Esophagus (tissue), 2 donors: Measurements from ENCODE around the gene SNRK. TPM values are rescaled to one million over a fixed set of nuclear protein-coding genes. Genes with fewer than 3 reads are reported as not detected.

ENCODE experiments used
- H3K27ac ChIP-seq, 2 donors: one replicate each; pipeline ENCODE4 v1.5.1; 2013; ENCODE audit warnings: low read depth in 2 of 2, mild to moderate bottlenecking in 2 of 2, inconsistent platforms in 1 of 2, low read length in 1 of 2, moderate library complexity in 1 of 2
- H3K27me3 ChIP-seq, 2 donors: one replicate each; pipeline ENCODE4 v1.6.1; 2013; ENCODE audit warnings: low read length in 2 of 2, control low read depth in 1 of 2, mild to moderate bottlenecking in 1 of 2; ENCODE audit not compliant: insufficient read depth in 2 of 2, control insufficient read depth in 1 of 2
- H3K36me3 ChIP-seq, 2 donors: one replicate each; pipeline ENCODE4 v1.6.1; 2013; ENCODE audit warnings: low read length in 1 of 2; ENCODE audit not compliant: control insufficient read depth in 2 of 2, insufficient read depth in 2 of 2
- H3K4me1 ChIP-seq, 2 donors: one replicate each; pipeline ENCODE4 v1.6.1; 2013; ENCODE audit warnings: low read length in 1 of 2; ENCODE audit not compliant: control insufficient read depth in 2 of 2, insufficient read depth in 2 of 2
- H3K4me3 ChIP-seq, 2 donors: one replicate each; pipeline ENCODE4 v1.5.1; 2013; ENCODE audit warnings: low read length in 2 of 2, mild to moderate bottlenecking in 2 of 2, low read depth in 1 of 2, moderate library complexity in 1 of 2
- H3K9me3 ChIP-seq, 2 donors: one replicate each; pipeline ENCODE4 v1.6.1; 2013; ENCODE audit warnings: mild to moderate bottlenecking in 2 of 2, low read depth in 1 of 2, low read length in 1 of 2, moderate library complexity in 1 of 2; ENCODE audit not compliant: control insufficient read depth in 2 of 2, insufficient read depth in 1 of 2
- WGBS, 2 donors: extraction: QIAGEN DNeasy Blood & Tissue Kit; methylation state at CpG; one replicate each; pipeline ENCODE4 v1.1.7; 2013; 5-methylcytosine and 5-hydroxymethylcytosine counted together
- polyA plus RNA-seq, 2 donors: library from polyadenylated mRNA; stranded (reverse); fragments of 200-250 nt; gene quantifications; one replicate each; pipeline ENCODE4 v1.2.3, GENCODE V29; 2013
- donor health status: healthy with polysubstance abuse.
- donor health status: Bipolar disorder and iron deficiency.

Gene SNRK
- polyA plus RNA-seq, 2 donors = 11.1 to 11.3 TPM

GRCh38 chr3:43361077-43361476 lies 74.7 kb downstream of the SNRK start:
- Histone ChIP-seq H3K36me3 (peaks cover 0 to 12% of the 10 kb centered on the region in 2 donors), H3K9me3 (no peaks in the 10 kb centered on the region), H3K4me3 (no peak overlapping the region), H3K27ac (no peak overlapping the region), H3K27me3 (no peaks in the 10 kb centered on the region), H3K4me1 (peaks cover 0 to 2% of the 10 kb centered on the region in 2 donors)
- 74 to 77% methylated on average over 5 of the region's 5 CpGs for WGBS, 2 donors

GRCh38 chr3:43362183-43362582 lies 75.8 kb downstream of the SNRK start:
- no peak overlapping the region for H3K4me3 ChIP-seq
- 93 to 97% methylated on average over 4 of the region's 4 CpGs for WGBS, 2 donors
- peaks cover 0 to 12% of the 10 kb centered on the region in 2 donors for H3K36me3 ChIP-seq
- no peak overlapping the region for H3K27ac ChIP-seq
- no peaks in the 10 kb centered on the region for H3K27me3 ChIP-seq
- peaks cover 0 to 9% of the 10 kb centered on the region in 2 donors for H3K4me1 ChIP-seq
- H3K9me3 ChIP-seq = no peaks in the 10 kb centered on the region

- Histone ChIP-seq H3K27ac (no peak overlapping the region), H3K27me3 (no peaks in the 10 kb centered on the region), H3K4me1 (peaks cover 0 to 9% of the 10 kb centered on the region in 2 donors), H3K9me3 (no peaks in the 10 kb centered on the region), H3K4me3 (no peak overlapping the region), H3K36me3 (peaks cover 0 to 12% of the 10 kb centered on the region in 2 donors)
- 93 to 94% methylated on average over 6 of the region's 6 CpGs for WGBS, 2 donors
These were observed 76.6 kb downstream of the SNRK start for GRCh38 chr3:43362961-43363360.

GRCh38 chr3:43363621-43364266 lies 77.4 kb downstream of the SNRK start:
- Histone ChIP-seq H3K36me3 (peaks cover 0 to 12% of the 10 kb centered on the region in 2 donors), H3K27ac (no peak overlapping the region), H3K4me3 (no peak overlapping the region), H3K9me3 (no peaks in the 10 kb centered on the region), H3K27me3 (no peaks in the 10 kb centered on the region), H3K4me1 (peaks cover 0 to 9% of the 10 kb centered on the region in 2 donors)
- 79 to 82% methylated on average over 23 to 26 of the region's 26 CpGs for WGBS, 2 donors

- WGBS, 2 donors = 98% methylated on average over 14 of the region's 14 CpGs
- Histone ChIP-seq H3K4me3 (no peak overlapping the region), H3K27ac (no peak overlapping the region), H3K36me3 (peaks cover 0 to 14% of the 10 kb centered on the region in 2 donors), H3K9me3 (peaks cover 0 to 1% of the 10 kb centered on the region in 2 donors), H3K4me1 (peaks cover 0 to 12% of the 10 kb centered on the region in 2 donors), H3K27me3 (no peaks in the 10 kb centered on the region)
These were observed 78.2 kb downstream of the SNRK start for GRCh38 chr3:43364494-43364893.

- 97 to 98% methylated on average over 14 of the region's 14 CpGs for WGBS, 2 donors
- peaks cover 0 to 14% of the 10 kb centered on the region in 2 donors for H3K36me3 ChIP-seq
- no peak overlapping the region for H3K27ac ChIP-seq
These were observed 78.6 kb downstream of the SNRK start for GRCh38 chr3:43364926-43365325.

GRCh38 chr3:43365601-43366305 lies 79.4 kb downstream of the SNRK start:
- 95% methylated on average over 12 of the region's 12 CpGs for WGBS, 2 donors
- Histone ChIP-seq H3K4me3 (no peak overlapping the region), H3K27me3 (no peaks in the 10 kb centered on the region), H3K36me3 (peaks cover 0 to 14% of the 10 kb centered on the region in 2 donors), H3K9me3 (peaks cover 0 to 1% of the 10 kb centered on the region in 2 donors), H3K27ac (no peak overlapping the region), H3K4me1 (peaks cover 0 to 12% of the 10 kb centered on the region in 2 donors)

More at GRCh38 chr3:43364926-43365325, 78.6 kb downstream of the SNRK start:
- Histone ChIP-seq H3K4me3 (no peak overlapping the region), H3K9me3 (peaks cover 0 to 1% of the 10 kb centered on the region in 2 donors), H3K27me3 (no peaks in the 10 kb centered on the region), H3K4me1 (peaks cover 0 to 12% of the 10 kb centered on the region in 2 donors)

DNA sequence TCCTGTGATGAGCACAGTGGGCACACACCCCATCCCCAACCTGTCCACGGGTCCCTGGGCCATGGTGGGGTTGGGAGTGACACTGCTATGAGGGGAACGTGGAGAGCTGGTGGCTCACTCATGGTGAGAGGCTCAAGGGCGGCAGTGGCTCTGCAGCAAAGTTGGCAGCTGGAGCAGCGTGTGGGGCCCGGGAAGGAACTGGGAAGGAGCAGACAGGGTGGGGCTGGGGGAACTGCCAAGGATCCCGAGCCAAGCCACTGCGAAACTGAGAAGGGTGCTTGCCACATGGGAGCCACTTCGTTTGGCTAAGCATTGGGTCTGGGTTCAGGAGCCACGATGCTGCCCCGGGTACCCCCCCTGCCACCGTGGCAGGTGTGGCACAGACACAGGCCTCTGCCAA lies 80.1 kb downstream of the SNRK start:
- Histone ChIP-seq H3K4me1 (peaks cover 0 to 12% of the 10 kb centered on the region in 2 donors), H3K27me3 (no peaks in the 10 kb centered on the region), H3K9me3 (peaks cover 0 to 1% of the 10 kb centered on the region in 2 donors), H3K36me3 (peaks cover 0 to 14% of the 10 kb centered on the region in 2 donors), H3K27ac (no peak overlapping the region), H3K4me3 (no peak overlapping the region)
- WGBS, 2 donors = 48 to 50% methylated on average over 11 of the region's 11 CpGs

DNA sequence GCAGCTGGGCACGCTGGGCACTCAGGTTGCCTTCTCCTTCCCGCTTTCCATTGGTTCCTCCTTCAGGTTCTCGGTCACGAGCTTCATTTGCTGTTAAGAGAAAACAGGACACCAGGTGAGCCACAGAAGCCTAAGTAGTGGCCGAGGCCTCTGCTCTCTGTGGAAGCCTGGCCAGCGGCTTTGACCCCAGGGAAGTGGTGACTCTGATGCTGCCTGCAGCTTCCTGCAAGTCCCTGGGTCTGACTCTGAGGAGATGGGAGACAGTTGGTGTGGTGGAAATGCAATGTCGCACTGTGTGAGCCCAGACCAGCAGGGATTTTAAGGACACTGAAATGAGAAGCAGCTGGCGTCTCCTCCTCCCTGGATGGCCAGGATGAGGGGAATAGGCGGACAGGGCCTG lies 80.5 kb downstream of the SNRK start:
- Histone ChIP-seq H3K36me3 (peaks cover 0 to 14% of the 10 kb centered on the region in 2 donors), H3K27me3 (no peaks in the 10 kb centered on the region), H3K4me3 (no peak overlapping the region), H3K27ac (peak overlapping the region in 1 of 2 donors; percentile 20), H3K4me1 (peaks cover 0 to 12% of the 10 kb centered on the region in 2 donors), H3K9me3 (peaks cover 0 to 1% of the 10 kb centered on the region in 2 donors)
- 86 to 87% methylated on average over 9 of the region's 9 CpGs for WGBS, 2 donors
